DMS53 treated with DMSO at 0.1 percent for 48 hours (cell line): Measurements from ENCODE around the gene GLP1R.

Source experiments
- DNase-seq: peaks from one replicate; lab custom pipeline; 2025; ENCODE audit not compliant: unreplicated experiment; lab: John Stamatoyannopoulos, UW

GLP1R gene

GRCh38 chr6:39061588-39061987 lies 13.0 kb downstream of the GLP1R start:
- DNase-seq, result no peak

GRCh38 chr6:39062014-39062740 lies 13.6 kb downstream of the GLP1R start:
- DNase-seq, result no peak

- DNase-seq, result no peak
These were observed 14.9 kb downstream of the GLP1R start for GRCh38 chr6:39063526-39063925.

GRCh38 chr6:39065561-39065960 lies 17.0 kb downstream of the GLP1R start:
- DNase-seq, result no peak

GRCh38 chr6:39068391-39068790 lies 19.8 kb downstream of the GLP1R start:
- DNase-seq, result no peak

GRCh38 chr6:39072830-39073229 lies 24.2 kb downstream of the GLP1R start:
- DNase-seq, result no peak

- no peak for DNase-seq
These were observed 25.1 kb downstream of the GLP1R start for GRCh38 chr6:39073471-39074355.

- DNase-seq, result no peak
These were observed 25.9 kb downstream of the GLP1R start for GRCh38 chr6:39074486-39074885.

GRCh38 chr6:39075010-39075686 lies 26.6 kb downstream of the GLP1R start:
- DNase-seq, result no peak

GRCh38 chr6:39075807-39076622 lies 27.4 kb downstream of the GLP1R start:
- DNase-seq, result no peak

- DNase-seq, result no peak
These were observed 28.3 kb downstream of the GLP1R start for GRCh38 chr6:39076623-39077535.

GRCh38 chr6:39077882-39078594 lies 29.5 kb downstream of the GLP1R start:
- no peak for DNase-seq

- DNase-seq, result no peak
These were observed 30.1 kb downstream of the GLP1R start for GRCh38 chr6:39078695-39079094.

GRCh38 chr6:39079197-39080125 lies 30.9 kb downstream of the GLP1R start:
- no peak for DNase-seq

GRCh38 chr6:39080246-39080875 lies 31.8 kb downstream of the GLP1R start:
- DNase-seq, result no peak

- no peak for DNase-seq
These were observed 33.7 kb downstream of the GLP1R start for GRCh38 chr6:39082310-39082709.

- no peak for DNase-seq
These were observed 34.7 kb downstream of the GLP1R start for GRCh38 chr6:39083231-39083634.

- DNase-seq, result no peak
These were observed 35.9 kb downstream of the GLP1R start for GRCh38 chr6:39084506-39084905.
